Measurements from ENCODE around the gene RAB40C.
"Not testable (repeated sequence)": the region's sequence is repeated elsewhere in the genome, so short reads cannot be mapped to it uniquely, and the experiment has no call there.

Gene RAB40C

GRCh38 chr16:591231-591630 lies 1.4 kb downstream of the RAB40C start:
- DNase-seq = no peak

GRCh38 chr16:591892-592517 lies 2.1 kb downstream of the RAB40C start:
- DNase-seq = no peak

- DNase-seq = no peak
Measured at GRCh38 chr16:592518-593306, 2.8 kb downstream of the RAB40C start.

GRCh38 chr16:593406-593805 lies 3.5 kb downstream of the RAB40C start:
- DNase-seq = no peak

GRCh38 chr16:593807-594206 lies 3.9 kb downstream of the RAB40C start:
- no peak for DNase-seq

- DNase-seq = no peak
Measured at GRCh38 chr16:595094-595528, 5.2 kb downstream of the RAB40C start.

GRCh38 chr16:595942-596735 lies 6.3 kb downstream of the RAB40C start:
- DNase-seq = no peak

- no peak for DNase-seq
Measured at GRCh38 chr16:596736-597060, 6.8 kb downstream of the RAB40C start.

GRCh38 chr16:597655-598054 lies 7.8 kb downstream of the RAB40C start:
- DNase-seq = not testable (repeated sequence)

GRCh38 chr16:598823-599739 lies 9.2 kb downstream of the RAB40C start:
- no peak for DNase-seq

- no peak for DNase-seq
Measured at GRCh38 chr16:600781-601180, 10.9 kb downstream of the RAB40C start.

- DNase-seq = no peak
Measured at GRCh38 chr16:603933-604332, 14.1 kb downstream of the RAB40C start.

- no peak for DNase-seq
Measured at GRCh38 chr16:606656-607307, 16.9 kb downstream of the RAB40C start.

GRCh38 chr16:608019-608418 lies 18.2 kb downstream of the RAB40C start:
- no peak for DNase-seq

- DNase-seq = no peak
Measured at GRCh38 chr16:609316-609715, 19.4 kb downstream of the RAB40C start.

GRCh38 chr16:609984-610383 lies 20.1 kb downstream of the RAB40C start:
- no peak for DNase-seq

- DNase-seq = peak; percentile 70
Measured at GRCh38 chr16:610513-611381, 20.9 kb downstream of the RAB40C start.

- DNase-seq = no peak
Measured at GRCh38 chr16:615122-615521, 25.3 kb downstream of the RAB40C start.

GRCh38 chr16:616733-617586 lies 27.1 kb downstream of the RAB40C start:
- no peak for DNase-seq

GRCh38 chr16:617855-618254 lies 28.0 kb downstream of the RAB40C start:
- no peak for DNase-seq

Measured in CD4-positive, alpha-beta T cell treated with Interleukin-6 for 4 hours (primary cell).